ENCODE measurements around the gene CCIN. TPM values are rescaled to one million over a fixed set of nuclear protein-coding genes. Genes with fewer than 3 reads are reported as not detected.

CCIN gene
- total and polyA plus RNA-seq, 2 of the 13 experiments (the other 11 are each of a cell fraction or from before 2014, with no cell fraction given) = not detected

DNA sequence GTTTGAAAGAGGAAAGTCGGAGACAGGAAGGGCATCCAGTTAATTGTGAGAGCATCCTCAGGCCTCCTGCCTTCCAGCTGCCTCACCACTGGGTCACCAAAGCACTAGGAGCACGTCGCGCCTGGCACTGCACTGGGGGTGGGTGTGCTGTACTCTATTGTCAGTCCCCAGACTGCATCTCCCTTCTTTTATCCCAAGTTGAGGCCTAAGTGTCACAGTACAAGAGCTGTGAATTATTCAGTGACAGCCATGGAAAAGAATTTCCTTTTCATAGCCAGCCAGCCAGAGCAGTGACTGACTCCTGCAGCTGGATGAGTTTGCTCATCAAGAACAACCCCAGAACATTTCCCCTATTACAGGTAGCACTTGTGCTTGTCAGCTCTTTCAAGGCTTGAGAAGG lies 37.8 kb downstream of the CCIN start:
- FAIRE-seq (no peak), DNase-seq (ENCODE audit: low spot score) (no peak), ATAC-seq (peak; percentile 40)
- ChIA-PET POLR2A (interaction anchor here (0.8 to 4.7 kb wide), 3 partner anchors 15 to 51 kb away, joined by 3 to 62 read pairs (median 4); partner anchors contain the start of genes CLTA and GNE), CTCF (ENCODE audit: low intra/inter-chr PET ratio, low total read pairs) (no interaction called here)
- no peak overlapping the region for H3K9ac ChIP-seq (ENCODE audit: insufficient read depth, low read depth, low read length)
- 93% methylated on average over 4 of the region's 4 CpGs for WGBS (ENCODE audit: low lambda C conversion rate)
- peaks cover 36 to 91% of the 10 kb centered on the region in 2 experiments for H3K36me3 ChIP-seq (replicated peaks in 1 of 2; ENCODE audit: control insufficient read depth in 1 of 2, insufficient read depth in 2 of 2, low read length in 2 of 2)
- peaks cover 9% of the 10 kb centered on the region; the same call in 1 of the 2 replicates for H4K20me1 ChIP-seq (ENCODE audit: insufficient read depth, low read length)
- H3K4me1 ChIP-seq (ENCODE audit: insufficient read depth, low read length) = peaks cover 37% of the 10 kb centered on the region
- in situ Hi-C loops (cut with HindIII; ENCODE audit: extremely low pct_ligation_motif_present, low pct_unique_long_range_greater_than_20kb) = no loop called here
- peak overlapping the region; percentile 65 for H3K27ac ChIP-seq (ENCODE audit: extremely low read length, insufficient read depth, low read length)
- TF ChIP-seq, protein P1, sequence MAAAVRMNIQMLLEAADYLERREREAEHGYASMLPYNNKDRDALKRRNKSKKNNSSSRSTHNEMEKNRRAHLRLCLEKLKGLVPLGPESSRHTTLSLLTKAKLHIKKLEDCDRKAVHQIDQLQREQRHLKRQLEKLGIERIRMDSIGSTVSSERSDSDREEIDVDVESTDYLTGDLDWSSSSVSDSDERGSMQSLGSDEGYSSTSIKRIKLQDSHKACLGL (CRISPR knock-in tag; IDR thresholded peaks at IDR 0.05) = no peak
- TF ChIP-seq ZNF781 (CRISPR knock-in tag; IDR thresholded peaks at IDR 0.05; ENCODE audit: borderline replicate concordance, not compliant biosample characterization) = peak; percentile 45
- no peak overlapping the region for H2AFZ ChIP-seq (ENCODE audit: low read length)
- no TSS peak for BruUV-seq (replicated peaks)
- intact Hi-C loops (cut with micrococcal nuclease; ENCODE audit: unreplicated experiment) = no loop called here
- peak overlapping the region; percentile 33 for H3K4me2 ChIP-seq (ENCODE audit: low read depth, low read length)
- H3K9me3 ChIP-seq (ENCODE audit: low read length) = no peaks in the 10 kb centered on the region
- H3K27me3 ChIP-seq (ENCODE audit: control insufficient read depth in 1 of 2, insufficient read depth in 2 of 2, low read length in 2 of 2) = no peaks in the 10 kb centered on the region
- peaks cover 21% of the 10 kb centered on the region for H3K79me2 ChIP-seq (ENCODE audit: insufficient read depth, low read length)
- no peak overlapping the region for H3K4me3 ChIP-seq (replicated peaks in 1 of 3; ENCODE audit: insufficient read depth in 1 of 3, low read depth in 2 of 3, low read length in 3 of 3)

DNA sequence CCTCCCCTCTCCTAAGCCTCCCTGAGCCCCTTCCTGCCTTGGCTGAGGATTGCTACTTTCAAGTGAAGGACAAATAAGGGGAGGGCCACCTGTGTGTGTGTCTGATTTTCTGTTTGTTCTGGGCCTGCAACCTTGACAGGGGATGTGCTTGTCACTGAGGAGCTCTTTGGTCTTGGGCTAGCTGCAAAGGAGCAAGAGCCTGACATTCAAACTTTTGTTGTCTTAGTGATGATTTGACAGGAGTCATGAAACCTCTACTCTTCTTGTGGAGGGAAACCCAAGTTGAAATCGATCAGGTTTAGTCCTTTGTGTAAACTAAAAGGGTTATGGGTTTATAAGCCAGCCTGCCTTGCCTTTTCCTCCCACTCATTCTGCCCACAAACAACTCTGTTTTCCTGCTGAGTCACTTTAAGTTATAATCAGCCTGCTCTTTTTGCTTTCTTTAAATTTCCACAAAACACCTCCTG lies 38.4 kb downstream of the CCIN start:
- ChIA-PET POLR2A (interaction anchor here (0.6 to 4.7 kb wide), 4 partner anchors 16 to 51 kb away, joined by 3 to 62 read pairs (median 4); partner anchors contain the start of genes CLTA and GNE), CTCF (ENCODE audit: low intra/inter-chr PET ratio, low total read pairs) (no interaction called here)
- Histone ChIP-seq H4K20me1 (ENCODE audit: insufficient read depth, low read length) (peaks cover 9% of the 10 kb centered on the region; the same call in 1 of the 2 replicates), H3K27ac (ENCODE audit: extremely low read length, insufficient read depth, low read length) (peak overlapping the region; percentile 65), H3K9ac (ENCODE audit: insufficient read depth, low read depth, low read length) (no peak overlapping the region), H3K27me3 (ENCODE audit: control insufficient read depth in 1 of 2, insufficient read depth in 2 of 2, low read length in 2 of 2) (no peaks in the 10 kb centered on the region), H3K4me1 (ENCODE audit: insufficient read depth, low read length) (peaks cover 37% of the 10 kb centered on the region), H2AFZ (ENCODE audit: low read length) (no peak overlapping the region), H3K79me2 (ENCODE audit: insufficient read depth, low read length) (peaks cover 21% of the 10 kb centered on the region), H3K36me3 (replicated peaks in 1 of 2; ENCODE audit: control insufficient read depth in 1 of 2, insufficient read depth in 2 of 2, low read length in 2 of 2) (peaks cover 36 to 91% of the 10 kb centered on the region in 2 experiments), H3K4me3 (replicated peaks in 1 of 3; ENCODE audit: insufficient read depth in 1 of 3, low read depth in 2 of 3, low read length in 3 of 3) (no peak overlapping the region), H3K9me3 (ENCODE audit: low read length) (no peaks in the 10 kb centered on the region), H3K4me2 (ENCODE audit: low read depth, low read length) (0 out of 2 replicates have a peak overlapping the region, but pooled peaks have one; percentile 33)
- WGBS (ENCODE audit: low lambda C conversion rate) = 6% methylated on average over 1 of the region's 1 CpG
- ATAC-seq (peak; percentile 77), FAIRE-seq (peak; percentile 92), DNase-seq (ENCODE audit: low spot score) (peak; percentile 53)
- BruUV-seq (replicated peaks) = no TSS peak
- in situ Hi-C loops (cut with HindIII; ENCODE audit: extremely low pct_ligation_motif_present, low pct_unique_long_range_greater_than_20kb) = no loop called here
- intact Hi-C loops (cut with micrococcal nuclease; ENCODE audit: unreplicated experiment) = no loop called here
- TF ChIP-seq ZNF205 (CRISPR knock-in tag; IDR thresholded peaks at IDR 0.05) = 0 out of 2 replicates have a peak, but pooled peaks have one; percentile 34
- TF ChIP-seq, protein P2, sequence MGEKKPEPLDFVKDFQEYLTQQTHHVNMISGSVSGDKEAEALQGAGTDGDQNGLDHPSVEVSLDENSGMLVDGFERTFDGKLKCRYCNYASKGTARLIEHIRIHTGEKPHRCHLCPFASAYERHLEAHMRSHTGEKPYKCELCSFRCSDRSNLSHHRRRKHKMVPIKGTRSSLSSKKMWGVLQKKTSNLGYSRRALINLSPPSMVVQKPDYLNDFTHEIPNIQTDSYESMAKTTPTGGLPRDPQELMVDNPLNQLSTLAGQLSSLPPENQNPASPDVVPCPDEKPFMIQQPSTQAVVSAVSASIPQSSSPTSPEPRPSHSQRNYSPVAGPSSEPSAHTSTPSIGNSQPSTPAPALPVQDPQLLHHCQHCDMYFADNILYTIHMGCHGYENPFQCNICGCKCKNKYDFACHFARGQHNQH (CRISPR knock-in tag; IDR thresholded peaks at IDR 0.05) = no peak
- TF ChIP-seq KDM1A (CRISPR knock-in tag; IDR thresholded peaks at IDR 0.05) = 0 out of 2 replicates have a peak, but pooled peaks have one; percentile 46
- no peak for TF ChIP-seq BORCS8-MEF2B (CRISPR knock-in tag; IDR thresholded peaks at IDR 0.05)
- peak; percentile 71 for TF ChIP-seq SAP130 (CRISPR knock-in tag; IDR thresholded peaks at IDR 0.05; ENCODE audit: low read depth)
- peak; percentile 56; the same call in 1 of the 2 replicates for TF ChIP-seq ZNF614 (CRISPR knock-in tag; IDR thresholded peaks at IDR 0.05; ENCODE audit: borderline replicate concordance)
- TF ChIP-seq PHB2 (IDR thresholded peaks at IDR 0.05; ENCODE audit: partially characterized antibody) = no peak
- TF ChIP-seq NR2F6 (IDR thresholded peaks at IDR 0.05) = peak; percentile 43; the same call in 1 of the 2 replicates
- TF ChIP-seq NR2F6 (CRISPR knock-in tag; IDR thresholded peaks at IDR 0.05) = no peak
- TF ChIP-seq IRF2 (CRISPR knock-in tag; IDR thresholded peaks at IDR 0.05) = peak; percentile 56; the same call in 1 of the 2 replicates
- peak; percentile 25; the same call in 1 of the 2 replicates for TF ChIP-seq MIXL1 (CRISPR knock-in tag; IDR thresholded peaks at IDR 0.05)
- TF ChIP-seq SIX1 (CRISPR knock-in tag; IDR thresholded peaks at IDR 0.05; ENCODE audit: borderline replicate concordance) = peak; percentile 56; the same call in 1 of the 2 replicates
- TF ChIP-seq ERF (CRISPR knock-in tag; IDR thresholded peaks at IDR 0.05) = 0 out of 2 replicates have a peak, but pooled peaks have one; percentile 35
- TF ChIP-seq ZNF335 (CRISPR knock-in tag; IDR thresholded peaks at IDR 0.05) = no peak

Data from HepG2 (cell line).